Fibroblast of skin of scalp (primary cell): Measurements from ENCODE around the gene WDR3.

Source experiments
- DNase-seq: peaks from one replicate; pipeline ENCODE4 v3.0.0-alpha.2; 2013

Gene WDR3

GRCh38 chr1:117952386-117952785 is 22.8 kb downstream of the WDR3 start:
- DNase-seq = no peak

DNA sequence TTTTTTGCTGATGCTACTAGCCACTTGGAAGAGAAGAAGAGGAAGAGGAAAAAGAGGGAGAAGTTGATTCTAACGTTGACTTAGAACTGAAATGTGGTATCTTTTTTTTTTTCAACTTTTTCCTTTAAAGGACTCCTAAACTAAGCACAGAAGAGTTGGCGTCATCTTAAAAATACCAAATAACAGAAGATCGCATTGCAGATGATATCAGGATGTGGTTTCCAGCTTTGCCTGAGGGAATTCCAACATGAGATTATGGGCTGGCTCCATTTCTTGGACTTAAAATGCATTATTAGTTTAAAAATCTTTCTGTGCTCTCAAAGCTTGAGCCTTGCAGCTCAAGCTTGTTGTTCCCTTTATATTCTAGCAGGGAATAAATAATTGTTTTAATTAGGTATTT is 29.8 kb downstream of the WDR3 start:
- DNase-seq = no peak

DNA sequence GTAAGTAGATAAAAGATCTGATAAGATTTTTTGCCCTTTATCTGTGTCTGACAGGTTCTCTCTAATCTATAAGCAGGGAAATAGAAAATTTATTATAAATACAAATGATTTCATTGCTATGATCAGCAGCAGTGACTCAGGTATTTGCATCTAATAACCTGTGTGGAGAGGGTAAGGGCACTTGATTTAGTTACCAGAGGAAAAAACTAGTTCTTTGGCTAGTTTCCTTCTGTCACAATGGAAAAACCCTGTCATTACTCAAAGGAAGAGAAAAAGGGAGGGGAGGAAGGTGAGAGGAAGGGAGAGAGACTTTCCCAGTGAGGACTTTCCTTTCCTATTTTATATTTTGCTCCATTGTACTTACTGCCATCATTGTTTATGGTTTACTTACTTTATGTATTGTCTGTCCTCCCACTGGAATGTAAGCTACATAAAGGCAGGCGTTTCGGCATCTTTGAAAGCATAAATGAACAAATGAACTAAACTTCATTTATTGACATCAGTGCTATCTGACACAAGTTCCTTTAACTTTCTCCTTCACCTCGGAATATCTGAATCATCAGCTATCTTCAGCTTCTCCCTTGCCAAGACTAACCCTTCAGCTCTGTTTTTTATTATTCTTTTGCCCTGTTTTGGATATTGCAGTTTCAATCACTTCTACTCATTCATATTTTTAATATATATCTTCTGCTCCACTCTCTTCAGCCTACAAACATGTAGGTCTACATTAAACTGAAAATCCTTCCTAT is 34.9 kb downstream of the WDR3 start:
- DNase-seq = no peak

- DNase-seq = peak; percentile 53
Measured at GRCh38 chr1:117967477-117967876, 37.9 kb downstream of the WDR3 start.

- DNase-seq = no peak
Measured at GRCh38 chr1:117967881-117968280, 38.3 kb downstream of the WDR3 start.

- no peak for DNase-seq
Measured at GRCh38 chr1:117970252-117970651, 40.7 kb downstream of the WDR3 start.

- no peak for DNase-seq
Measured at GRCh38 chr1:117971777-117972176, 42.2 kb downstream of the WDR3 start.

DNA sequence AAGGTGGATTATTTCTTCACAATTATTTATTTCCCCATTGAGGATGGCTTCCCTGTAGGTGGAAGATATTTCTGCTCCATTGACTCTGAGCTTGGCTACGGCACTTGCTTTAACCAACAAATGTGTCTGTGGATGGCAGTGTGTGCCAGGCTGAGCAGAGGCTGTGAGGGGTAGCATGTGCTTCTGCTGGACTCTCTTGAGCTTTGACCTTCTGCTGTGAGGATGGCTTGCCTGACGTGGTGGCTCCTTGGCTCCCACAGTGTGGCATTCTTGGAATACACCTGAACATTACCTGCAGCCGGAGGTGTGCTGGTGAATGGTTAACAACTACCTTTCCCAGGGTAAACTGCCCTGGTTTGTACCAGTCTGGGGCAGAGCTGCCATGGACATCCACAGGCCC is 46.8 kb downstream of the WDR3 start:
- no peak for DNase-seq

GRCh38 chr1:117981455-117982192 is 52.1 kb downstream of the WDR3 start:
- no peak for DNase-seq

- DNase-seq = no peak
Measured at GRCh38 chr1:117985239-117985638, 55.7 kb downstream of the WDR3 start.

GRCh38 chr1:117985973-117986372 is 56.4 kb downstream of the WDR3 start:
- no peak for DNase-seq

DNA sequence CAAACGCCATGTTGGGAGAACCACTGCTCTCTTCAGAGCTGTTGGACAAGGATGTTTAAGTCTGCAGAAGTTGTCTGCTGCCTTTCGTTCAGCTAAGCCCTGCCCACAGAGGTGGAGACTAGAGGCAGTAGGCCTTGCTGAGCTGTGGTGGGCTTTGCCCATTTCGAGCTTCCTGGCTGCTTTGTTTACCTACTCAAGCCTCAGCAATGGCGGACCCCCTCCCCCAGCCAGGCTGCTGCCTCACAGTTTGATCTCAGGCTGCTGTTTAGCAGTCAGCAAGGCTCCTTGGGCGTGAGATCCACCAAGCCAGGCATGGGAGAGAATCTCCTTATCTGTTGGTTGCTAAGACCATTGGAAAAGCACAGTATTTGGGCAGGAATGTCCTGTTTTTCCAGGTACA is 74.8 kb downstream of the WDR3 start:
- DNase-seq = no peak

- DNase-seq = no peak
Measured at GRCh38 chr1:118007391-118007790, 77.9 kb downstream of the WDR3 start.

GRCh38 chr1:118008011-118008410 is 78.5 kb downstream of the WDR3 start:
- DNase-seq = no peak

- DNase-seq = no peak
Measured at GRCh38 chr1:118012515-118013124, 83.1 kb downstream of the WDR3 start.

DNA sequence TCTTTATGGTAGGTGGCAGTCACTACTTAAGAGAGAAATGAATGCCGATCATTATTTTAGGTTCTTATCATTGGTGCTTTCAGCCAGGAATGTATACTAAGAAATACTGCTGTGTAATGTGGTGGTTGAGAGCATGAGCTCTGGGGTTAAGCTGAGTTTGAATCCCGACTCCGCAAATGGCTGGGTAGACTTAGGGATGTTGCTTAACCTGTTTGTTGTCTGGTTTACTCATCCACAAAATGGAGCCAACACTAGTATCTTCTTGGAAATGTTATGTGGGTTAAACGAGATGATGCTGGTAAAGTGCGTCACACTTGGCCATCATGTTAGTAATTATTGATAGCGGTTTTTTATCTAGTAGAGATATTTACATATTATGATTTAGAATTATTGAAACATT is 83.8 kb downstream of the WDR3 start:
- DNase-seq = no peak

- DNase-seq = no peak
Measured at GRCh38 chr1:118013938-118014337, 84.4 kb downstream of the WDR3 start.
